ENCODE data around the gene TAOK2.
A peak's percentile ranks its signal among the peaks of the same experiment; 100 is the strongest.
"Not testable (repeated sequence)": the region's sequence is repeated elsewhere in the genome, so short reads cannot be mapped to it uniquely, and the experiment has no call there.

TAOK2 gene

GRCh38 chr16:30023586-30023985 lies 49.9 kb downstream of the TAOK2 start:
- DNase-seq (ENCODE audit: low spot score): no peak

GRCh38 chr16:30024451-30024850 lies 50.8 kb downstream of the TAOK2 start:
- no peak for DNase-seq (ENCODE audit: low spot score)

GRCh38 chr16:30025156-30025555 lies 51.5 kb downstream of the TAOK2 start:
- no peak for DNase-seq (ENCODE audit: low spot score)

GRCh38 chr16:30025574-30025973 lies 51.9 kb downstream of the TAOK2 start:
- no peak for DNase-seq (ENCODE audit: low spot score)

- no peak for DNase-seq (ENCODE audit: low spot score)
Measured at GRCh38 chr16:30026449-30026848, 52.8 kb downstream of the TAOK2 start.

GRCh38 chr16:30027588-30028437 lies 54.1 kb downstream of the TAOK2 start:
- DNase-seq (ENCODE audit: low spot score): no peak

- no peak for DNase-seq (ENCODE audit: low spot score)
Measured at GRCh38 chr16:30028438-30029076, 54.9 kb downstream of the TAOK2 start.

GRCh38 chr16:30030011-30030685 lies 56.5 kb downstream of the TAOK2 start:
- DNase-seq (ENCODE audit: low spot score): no peak

GRCh38 chr16:30030841-30031413 lies 57.3 kb downstream of the TAOK2 start, which contains the start of gene TLCD3B:
Gene TLCD3B, minus strand, starts transcription at chr16:30031271. Its CDS starts 744 bp downstream, at chr16:30030527.
- DNase-seq (ENCODE audit: low spot score): no peak

- no peak for DNase-seq (ENCODE audit: low spot score)
Measured at GRCh38 chr16:30031477-30031918, 57.8 kb downstream of the TAOK2 start.

GRCh38 chr16:30032083-30032819 lies 58.6 kb downstream of the TAOK2 start:
- DNase-seq (ENCODE audit: low spot score): peak; percentile 66

GRCh38 chr16:30033270-30033669 lies 59.6 kb downstream of the TAOK2 start:
- DNase-seq (ENCODE audit: low spot score): no peak

- no peak for DNase-seq (ENCODE audit: low spot score)
Measured at GRCh38 chr16:30040221-30040620, 66.6 kb downstream of the TAOK2 start.

GRCh38 chr16:30040690-30041089 lies 67.0 kb downstream of the TAOK2 start:
- DNase-seq (ENCODE audit: low spot score): not testable (repeated sequence)

- no peak for DNase-seq (ENCODE audit: low spot score)
Measured at GRCh38 chr16:30041841-30042240, 68.2 kb downstream of the TAOK2 start.

All from SW480 (cell line).